GM21786 (cell line): ENCODE results near the gene GMCL2.
A peak's percentile ranks its signal among the peaks of the same experiment; 100 is the strongest.

Experiments
- ATAC-seq: cut with Tn5 transposase; IDR thresholded peaks from one replicate; pipeline ENCODE4 v1.9.1; 2021; ENCODE audit not compliant: unreplicated experiment

The GMCL2 gene

GRCh38 chr5:178189433-178189832 is 2.3 kb upstream of the GMCL2 start:
- ATAC-seq, result no peak

GRCh38 chr5:178186427-178186826 is 744 bp downstream of the GMCL2 start:
- no peak for ATAC-seq

- ATAC-seq, result no peak
Observed at GRCh38 chr5:178182158-178182876, 4.9 kb downstream of the GMCL2 start.

- no peak for ATAC-seq
Observed at GRCh38 chr5:178180141-178180863, 6.9 kb downstream of the GMCL2 start.

GRCh38 chr5:178177569-178177968 is 9.6 kb downstream of the GMCL2 start:
- no peak for ATAC-seq

- ATAC-seq, result no peak
Observed at GRCh38 chr5:178176791-178177190, 10.4 kb downstream of the GMCL2 start.

- ATAC-seq, result no peak
Observed at GRCh38 chr5:178174456-178174855, 12.7 kb downstream of the GMCL2 start.

- no peak for ATAC-seq
Observed at GRCh38 chr5:178170455-178170854, 16.7 kb downstream of the GMCL2 start.

- ATAC-seq, result no peak
Observed at GRCh38 chr5:178165581-178165980, 21.6 kb downstream of the GMCL2 start.

GRCh38 chr5:178163772-178164735 is 23.1 kb downstream of the GMCL2 start:
- peak; percentile 95 for ATAC-seq

GRCh38 chr5:178162481-178162880 is 24.7 kb downstream of the GMCL2 start:
- ATAC-seq, result no peak

- ATAC-seq, result no peak
Observed at GRCh38 chr5:178160176-178160575, 27.0 kb downstream of the GMCL2 start.

GRCh38 chr5:178155065-178155464 is 32.1 kb downstream of the GMCL2 start:
- no peak for ATAC-seq

GRCh38 chr5:178153530-178154340 is 33.4 kb downstream of the GMCL2 start, which contains the start of gene NHP2:
NHP2 (minus strand) TSS chr5:178153885; CDS start chr5:178153817, 68 bp downstream.
- peak; percentile 99 for ATAC-seq

GRCh38 chr5:178152491-178153444 is 34.4 kb downstream of the GMCL2 start:
- no peak for ATAC-seq

- no peak for ATAC-seq
Observed at GRCh38 chr5:178150977-178151734, 36.0 kb downstream of the GMCL2 start.

- ATAC-seq, result no peak
Observed at GRCh38 chr5:178149199-178149932, 37.8 kb downstream of the GMCL2 start.

- ATAC-seq, result no peak
Observed at GRCh38 chr5:178147406-178147805, 39.8 kb downstream of the GMCL2 start.
